K562 (cell line): Measurements from ENCODE around the gene HLTF. TPM values are rescaled to one million over a fixed set of nuclear protein-coding genes. Genes with fewer than 3 reads are reported as not detected.

Experiments
- ATAC-seq: fragments of 200-7000 bp; cut with Tn5 transposase; 3 replicates; pipeline ENCODE4 v1.9.1; 2020; ENCODE audit warnings: moderate library complexity
- BruUV-seq: library from RNA; stranded (reverse); fragments of 400-500 nt; replicated peaks from 2 replicates; lab custom pipeline; 2021; lab: Mats Ljungman, UMichigan
- CTCF ChIA-PET: fragments of 300-600 bp; formaldehyde crosslinking; extraction: SDS; loops from one replicate; lab custom pipeline; 2021; ENCODE audit warnings: low intra/inter-chr PET ratio; lab: Yijun Ruan, JAX
- POLR2A ChIA-PET: fragments of 300-600, 350-650 bp; sonication (Branson Sonifier 250); formaldehyde crosslinking; extraction: SDS; loops from one replicate; lab custom pipeline; 2021; ENCODE audit warnings: antibody characterized with exemption, inconsistent platforms; lab: Yijun Ruan, JAX
- DNase-seq, 4 experiments: peaks; one replicate each; pipeline versions ENCODE4 v3.0.0 to v3.0.0-alpha.2; 2011 to 2018; ENCODE audit warnings: low spot score in 3 of 4, mixed read lengths in 3 of 4; ENCODE audit errors: extremely low read depth in 1 of 4
- FAIRE-seq: peaks from 2 replicates; lab custom pipeline; 2011; peaks lifted over from hg19 to GRCh38; lab: Jason Lieb, UNC
- H2AFZ ChIP-seq: 2 replicates; pipeline ENCODE4 v1.6.0; 2011; ENCODE audit warnings: low read depth, low read length, control low read depth, inconsistent platforms
- H3K27ac ChIP-seq: fragments of 200-600 bp; 3 replicates; pipeline ENCODE4 v1.8.0; 2011; ENCODE audit warnings: low read depth, mild to moderate bottlenecking, control low read depth, inconsistent platforms, low read length, moderate library complexity, mixed read lengths; ENCODE audit errors: extremely low read depth
- H3K27me3 ChIP-seq, 2 experiments: fragments of 300-600 bp in 1 of 2; 2 replicates in 1 of 2; 3 replicates in 1 of 2; pipeline versions ENCODE4 v1.6.0 to v1.8.0; 2011; ENCODE audit warnings: inconsistent platforms in 2 of 2, low read length in 2 of 2, mild to moderate bottlenecking in 1 of 2, mixed read lengths in 1 of 2, moderate library complexity in 1 of 2; ENCODE audit not compliant: control insufficient read depth in 2 of 2, insufficient read depth in 2 of 2
- H3K36me3 ChIP-seq: fragments of 300-600 bp; 3 replicates; pipeline ENCODE4 v1.8.0; 2011; ENCODE audit warnings: mild to moderate bottlenecking, low read length, inconsistent platforms; ENCODE audit not compliant: control insufficient read depth, insufficient read depth
- H3K4me1 ChIP-seq, 2 experiments: fragments of 200-600 bp in 1 of 2; replicated peaks in 1 of 2; 2 replicates in 1 of 2; 3 replicates in 1 of 2; pipeline versions ENCODE4 v1.5.1 to v1.8.0; 2011; ENCODE audit warnings: inconsistent platforms in 2 of 2, low read length in 2 of 2, mild to moderate bottlenecking in 1 of 2, mixed read lengths in 1 of 2, moderate library complexity in 1 of 2; ENCODE audit not compliant: control insufficient read depth in 2 of 2, insufficient read depth in 2 of 2
- H3K4me2 ChIP-seq: 2 replicates; pipeline ENCODE4 v1.6.1; 2011; ENCODE audit warnings: low read length, control low read depth, inconsistent platforms, mixed read lengths; ENCODE audit not compliant: insufficient read depth
- H3K4me3 ChIP-seq: fragments of 200-600 bp; sonication (generic), shearing (Covaris generic); 2 replicates; pipeline ENCODE4 v1.5.1; 2016; ENCODE audit warnings: control low read depth, inconsistent platforms
- H3K79me2 ChIP-seq: fragments of 200-600 bp; 3 replicates; pipeline ENCODE4 v1.8.0; 2011; ENCODE audit warnings: low read length, inconsistent platforms; ENCODE audit not compliant: control insufficient read depth, insufficient read depth
- H3K9ac ChIP-seq, 2 experiments: 2 replicates each; pipeline versions ENCODE4 v1.6.0 to v1.6.1; 2011; ENCODE audit warnings: low read depth in 2 of 2, low read length in 2 of 2, control low read depth in 1 of 2, inconsistent platforms in 1 of 2, mild to moderate bottlenecking in 1 of 2, mixed read lengths in 1 of 2; ENCODE audit not compliant: insufficient read depth in 1 of 2
- H3K9me1 ChIP-seq: one replicate; pipeline ENCODE4 v1.6.0; 2011; ENCODE audit warnings: inconsistent platforms, mild to moderate bottlenecking, low read length, moderate library complexity; ENCODE audit not compliant: control insufficient read depth, insufficient read depth
- H3K9me3 ChIP-seq: replicated peaks from 2 replicates; pipeline ENCODE4 v1.5.1; 2011; ENCODE audit warnings: low read depth, low read length, inconsistent platforms; ENCODE audit not compliant: control insufficient read depth, insufficient read depth
- H4K20me1 ChIP-seq: replicated peaks from 2 replicates; pipeline ENCODE4 v1.6.1; 2011; ENCODE audit warnings: low read length, inconsistent platforms, mixed read lengths; ENCODE audit not compliant: control insufficient read depth, insufficient read depth
- RAD21 ChIP-seq, 2 experiments: fragments of 250-450 bp in 1 of 2; fragments of 450-650 bp in 1 of 2; sonication (Bioruptor Pico) in 1 of 2; formaldehyde crosslinking in 1 of 2; IDR thresholded peaks in 1 of 2; conservative IDR thresholded peaks in 1 of 2; 2 replicates each; pipeline versions ENCODE4 v1.4.0 to v1.8.0; 2020 to 2022; ENCODE audit warnings: mild to moderate bottlenecking in 2 of 2, moderate library complexity in 1 of 2
- RAD51 ChIP-seq: fragments of 450-650 bp; IDR thresholded peaks from 2 replicates; pipeline ENCODE4 v1.7.1; 2016; ENCODE audit warnings: low read depth, mild to moderate bottlenecking, borderline replicate concordance
- SAFB2 ChIP-seq: fragments of 200-400 bp; formaldehyde crosslinking; IDR thresholded peaks from 2 replicates; pipeline ENCODE4 v1.6.1; 2018; ENCODE audit warnings: borderline replicate concordance, low read length, low read depth, moderate library complexity; ENCODE audit not compliant: severe bottlenecking
- SIN3B ChIP-seq: fragments of 450-650 bp; IDR thresholded peaks from 2 replicates; pipeline ENCODE4 v1.6.1; 2017; ENCODE audit warnings: low read depth, mild to moderate bottlenecking, moderate library complexity
- SMARCC2 ChIP-seq: fragments of 450-650 bp; IDR thresholded peaks from 2 replicates; pipeline ENCODE4 v1.6.1; 2017; ENCODE audit warnings: antibody characterized with exemption, moderate library complexity, mild to moderate bottlenecking, low read depth
- SRSF7 ChIP-seq: fragments of 200-400 bp; formaldehyde crosslinking; optimal IDR thresholded peaks from 2 replicates; pipeline ENCODE3; 2017; ENCODE audit warnings: mild to moderate bottlenecking, low read depth, low read length
- ZFX ChIP-seq: sonication (generic); formaldehyde crosslinking; IDR thresholded peaks from 2 replicates; pipeline ENCODE4 v1.8.0; 2022; ENCODE audit warnings: mild to moderate bottlenecking, missing genetic modification reagents, moderate library complexity
- ZNF507 ChIP-seq: conservative IDR thresholded peaks from 2 replicates; pipeline ENCODE4 v1.6.1; 2017; ENCODE audit warnings: missing genetic modification characterization, missing compliant biosample characterization
- WGBS: fragments of 100-300 bp; shearing (Covaris generic); methylation state at CpG from one replicate; pipeline ENCODE4 v1.1.6; 2016; ENCODE audit warnings: low coverage, mixed read lengths; ENCODE audit not compliant: insufficient coverage; ENCODE audit errors: missing lambda C conversion rate; 5-methylcytosine and 5-hydroxymethylcytosine counted together
- in situ Hi-C: fragments of 300-500 bp; cut with MboI; formaldehyde crosslinking; loops from 4 replicates; pipeline ENCODE4 v1.15.0; 2018; ENCODE audit warnings: inconsistent platforms, mixed read lengths
- intact Hi-C: fragments of 100-400 bp; cut with micrococcal nuclease; formaldehyde crosslinking; loops from 2 replicates; pipeline ENCODE4 v1.14.2; 2022
- polyA plus RNA-seq, 8 experiments: library from polyadenylated mRNA; depleted of rRNA in 4 of 8; stranded (reverse) in 5 of 8; unstranded in 3 of 8; fragments of >200 nt; fragmentation: Nextera tagmentation in 2 of 8; fragmentation: Illumina TruSeq in 1 of 8; extraction: Ambion mirVana in 2 of 8; extraction: Trizol in 1 of 8; gene quantifications; 2 replicates each; pipeline versions ENCODE4 v1.2.1 to v1.2.3, GENCODE V29; 2011 to 2014; ENCODE audit warnings: inconsistent platforms in 1 of 8, missing spikeins in 1 of 8
- total RNA-seq, 7 experiments: library from RNA; depleted of rRNA in 6 of 7; stranded (reverse); fragments of >200 nt in 6 of 7; fragmentation: Illumina TruSeq in 2 of 7; extraction: Trizol in 2 of 7; gene quantifications; 2 replicates each; pipeline versions ENCODE4 v1.2.1 to v1.2.3, GENCODE V29; 2011 to 2021; ENCODE audit warnings: low replicate concordance in 1 of 7
- TF ChIP-seq, protein P1 (sequence below), 2 experiments: fragments of 200-800 bp in 1 of 2; sonication (Bioruptor generic) in 1 of 2; sonication (generic) in 1 of 2; formaldehyde crosslinking in 1 of 2; IDR thresholded peaks in 1 of 2; conservative IDR thresholded peaks in 1 of 2; 2 replicates each; pipeline versions ENCODE4 v1.5.0 to v1.6.1; 2016 to 2020; ENCODE audit warnings: missing compliant biosample characterization in 1 of 2, missing genetic modification characterization in 1 of 2, missing genetic modification reagents in 1 of 2

The HLTF gene
- total and polyA plus RNA-seq, 9 of the 15 experiments (the other 6 are each of a cell fraction or from before 2014, with no cell fraction given), result 35.1 to 82.4 (median 50.4) TPM

DNA sequence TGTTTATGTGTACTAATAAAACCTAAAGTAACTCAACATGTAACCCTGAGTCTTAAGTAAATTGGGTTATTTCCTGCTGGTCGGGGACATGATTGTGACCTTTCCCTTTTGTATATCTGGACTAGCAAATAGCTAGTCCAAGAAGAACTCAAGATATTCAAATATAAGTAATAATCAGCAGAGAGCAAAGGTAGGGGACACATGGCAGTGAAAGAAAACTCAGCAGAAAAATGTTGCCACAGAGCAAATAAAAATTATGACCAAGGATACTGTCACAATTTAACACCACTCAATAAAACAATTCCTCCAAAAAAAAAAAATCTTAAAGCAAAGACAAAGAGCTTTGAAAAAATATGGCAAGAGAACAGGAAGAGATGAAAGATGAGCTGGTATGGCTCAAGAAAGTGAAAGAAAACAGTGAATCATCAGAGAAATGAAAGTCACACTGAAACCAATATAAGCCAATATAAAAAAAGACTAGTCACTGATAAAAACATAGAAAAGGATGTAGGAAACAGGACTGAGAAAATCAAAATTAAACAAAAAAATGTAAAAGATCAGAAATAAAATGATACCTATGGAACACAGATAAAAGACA is 43.4 kb downstream of the HLTF start:
- no peak overlapping the region for H3K27ac ChIP-seq

More for the DNA sequence above, 43.4 kb downstream of the HLTF start:
- ATAC-seq, result no peak
- Histone ChIP-seq H2AFZ (no peak overlapping the region), H4K20me1 (no peaks in the 10 kb centered on the region), H3K9ac (no peak overlapping the region), H3K9me1 (no peaks in the 10 kb centered on the region), H3K36me3 (peaks cover 85% of the 10 kb centered on the region), H3K4me3 (no peak overlapping the region), H3K79me2 (no peaks in the 10 kb centered on the region), H3K4me2 (no peak overlapping the region), H3K9me3 (no peaks in the 10 kb centered on the region), H3K27me3 (no peaks in the 10 kb centered on the region), H3K4me1 (no peaks in the 10 kb centered on the region)
- TF ChIP-seq SRSF7 (no peak), SMARCC2 (no peak), RAD21 (CRISPR knock-in tag; conservative IDR thresholded peaks at IDR 0.05 in 1 of 2, IDR thresholded peaks at IDR 0.05 in 1 of 2) (no peak), SIN3B (no peak), SAFB2 (no peak), ZFX (CRISPR knock-in tag) (no peak), RAD51 (no peak), ZNF507 (no peak)
- TF ChIP-seq, protein P1, sequence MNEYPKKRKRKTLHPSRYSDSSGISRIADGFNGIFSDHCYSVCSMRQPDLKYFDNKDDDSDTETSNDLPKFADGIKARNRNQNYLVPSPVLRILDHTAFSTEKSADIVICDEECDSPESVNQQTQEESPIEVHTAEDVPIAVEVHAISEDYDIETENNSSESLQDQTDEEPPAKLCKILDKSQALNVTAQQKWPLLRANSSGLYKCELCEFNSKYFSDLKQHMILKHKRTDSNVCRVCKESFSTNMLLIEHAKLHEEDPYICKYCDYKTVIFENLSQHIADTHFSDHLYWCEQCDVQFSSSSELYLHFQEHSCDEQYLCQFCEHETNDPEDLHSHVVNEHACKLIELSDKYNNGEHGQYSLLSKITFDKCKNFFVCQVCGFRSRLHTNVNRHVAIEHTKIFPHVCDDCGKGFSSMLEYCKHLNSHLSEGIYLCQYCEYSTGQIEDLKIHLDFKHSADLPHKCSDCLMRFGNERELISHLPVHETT (CRISPR knock-in tag; conservative IDR thresholded peaks at IDR 0.05 in 1 of 2, IDR thresholded peaks at IDR 0.05 in 1 of 2), result no peak
- 93% methylated on average over 1 of the region's 1 CpG for WGBS
- ChIA-PET POLR2A (interaction anchor here (0.8 to 1.4 kb wide), 3 partner anchors 15 to 42 kb away, joined by 3 to 4 read pairs (median 3); no protein-coding TSS in a partner anchor), CTCF (no interaction called here)
- no peak for DNase-seq
- intact Hi-C loops (no loop called here), in situ Hi-C loops (no loop called here)
- FAIRE-seq, result no peak
- BruUV-seq, result no TSS peak
